ENCODE results near the gene H6PD. TPM values are rescaled to one million over a fixed set of nuclear protein-coding genes. Genes with fewer than 3 reads are reported as not detected.

H6PD gene
- total RNA-seq, 2 donors from 2014 or later: 35.0 to 41.0 TPM

DNA sequence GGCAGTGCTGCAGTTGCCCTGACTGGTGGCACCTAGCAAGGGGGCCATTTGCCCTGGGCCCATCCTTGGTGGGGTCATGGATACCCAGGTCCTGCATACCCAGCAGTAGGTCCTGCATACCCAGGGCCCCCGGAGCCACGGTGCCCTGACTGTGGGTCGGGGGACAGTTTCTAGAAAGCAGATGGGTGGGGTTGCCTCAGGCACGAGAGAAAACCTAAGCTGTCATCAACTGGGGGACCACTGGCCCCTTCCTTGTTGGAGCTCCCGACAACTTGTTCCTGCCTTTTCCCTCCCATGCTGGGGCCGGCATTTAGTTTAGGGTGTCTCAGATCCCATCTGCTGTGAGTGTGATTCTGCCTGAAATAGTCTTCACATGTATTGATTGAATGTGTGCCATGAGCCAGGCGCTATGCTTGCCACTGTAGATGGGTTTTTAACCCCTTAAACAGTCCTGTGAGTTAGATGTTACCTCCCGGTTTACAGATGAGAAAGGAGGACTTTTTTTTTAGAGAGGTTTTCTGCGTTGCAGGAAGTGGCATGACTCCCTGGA is 73.7 kb downstream of the H6PD start:
- TF ChIP-seq, protein P1, sequence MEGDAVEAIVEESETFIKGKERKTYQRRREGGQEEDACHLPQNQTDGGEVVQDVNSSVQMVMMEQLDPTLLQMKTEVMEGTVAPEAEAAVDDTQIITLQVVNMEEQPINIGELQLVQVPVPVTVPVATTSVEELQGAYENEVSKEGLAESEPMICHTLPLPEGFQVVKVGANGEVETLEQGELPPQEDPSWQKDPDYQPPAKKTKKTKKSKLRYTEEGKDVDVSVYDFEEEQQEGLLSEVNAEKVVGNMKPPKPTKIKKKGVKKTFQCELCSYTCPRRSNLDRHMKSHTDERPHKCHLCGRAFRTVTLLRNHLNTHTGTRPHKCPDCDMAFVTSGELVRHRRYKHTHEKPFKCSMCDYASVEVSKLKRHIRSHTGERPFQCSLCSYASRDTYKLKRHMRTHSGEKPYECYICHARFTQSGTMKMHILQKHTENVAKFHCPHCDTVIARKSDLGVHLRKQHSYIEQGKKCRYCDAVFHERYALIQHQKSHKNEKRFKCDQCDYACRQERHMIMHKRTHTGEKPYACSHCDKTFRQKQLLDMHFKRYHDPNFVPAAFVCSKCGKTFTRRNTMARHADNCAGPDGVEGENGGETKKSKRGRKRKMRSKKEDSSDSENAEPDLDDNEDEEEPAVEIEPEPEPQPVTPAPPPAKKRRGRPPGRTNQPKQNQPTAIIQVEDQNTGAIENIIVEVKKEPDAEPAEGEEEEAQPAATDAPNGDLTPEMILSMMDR (IDR thresholded peaks at IDR 0.05): no peak
- Histone ChIP-seq H3K4me1 (peaks cover 0 to 59% of the 10 kb centered on the region in 2 donors), H3K36me3 (no peaks in the 10 kb centered on the region), H3K4me3 (no peak overlapping the region), H3K27me3 (no peaks in the 10 kb centered on the region), H3K27ac (no peak overlapping the region), H3K9me3 (no peaks in the 10 kb centered on the region)
- no peak for DNase-seq (ENCODE audit: low spot score)

DNA sequence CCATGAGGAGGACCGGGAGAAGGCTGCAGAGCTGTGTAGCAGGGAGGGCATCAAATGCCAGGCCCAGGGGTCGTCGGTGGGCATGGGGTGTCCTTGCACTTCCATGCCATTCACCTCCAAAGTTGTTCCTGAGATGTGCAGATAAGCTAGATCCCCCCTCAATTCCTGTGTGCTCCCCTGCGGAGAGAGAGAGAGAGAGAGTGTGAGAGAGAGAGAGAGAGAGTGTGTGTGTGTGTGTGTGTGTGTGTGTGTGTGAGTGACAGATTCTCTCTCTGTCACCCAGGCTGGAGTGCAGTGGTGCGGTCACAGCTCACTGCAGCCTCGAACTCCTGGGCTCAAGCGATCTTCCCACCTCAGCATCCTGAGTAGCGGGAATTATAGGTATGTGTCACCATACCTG is 74.5 kb downstream of the H6PD start:
- peaks cover 0 to 55% of the 10 kb centered on the region in 2 donors for H3K4me1 ChIP-seq
- H3K4me3 ChIP-seq: no peak overlapping the region
- TF ChIP-seq, protein P1 (IDR thresholded peaks at IDR 0.05): no peak
- no peak for DNase-seq (ENCODE audit: low spot score)
- H3K36me3 ChIP-seq: no peaks in the 10 kb centered on the region
- H3K27ac ChIP-seq: no peak overlapping the region
- no peaks in the 10 kb centered on the region for H3K27me3 ChIP-seq
- H3K9me3 ChIP-seq: no peaks in the 10 kb centered on the region

DNA sequence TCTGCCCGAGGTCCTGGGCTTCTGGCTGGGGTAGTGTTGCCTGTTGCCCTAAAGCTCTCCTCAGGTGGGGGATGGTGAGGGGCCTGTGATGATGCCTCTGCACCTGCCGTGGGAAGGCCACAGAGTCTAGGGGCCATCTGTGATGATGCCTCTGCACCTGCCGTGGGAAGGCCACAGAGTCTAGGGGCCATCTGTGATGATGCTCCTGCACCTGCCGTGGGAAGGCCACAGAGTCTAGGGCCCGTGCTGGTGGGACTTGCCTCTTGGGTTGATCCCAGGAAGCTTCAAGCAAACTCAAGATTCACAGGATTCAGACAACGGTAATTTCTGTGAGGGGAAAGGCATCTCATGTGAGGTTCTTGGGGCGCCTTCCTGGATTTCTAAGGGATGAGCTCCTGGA is 75.4 kb downstream of the H6PD start:
- TF ChIP-seq, protein P1 (IDR thresholded peaks at IDR 0.05): no peak
- peaks cover 0 to 49% of the 10 kb centered on the region in 2 donors for H3K4me1 ChIP-seq
- no peak for DNase-seq (ENCODE audit: low spot score)
- no peak overlapping the region for H3K4me3 ChIP-seq
- H3K36me3 ChIP-seq: no peaks in the 10 kb centered on the region
- no peaks in the 10 kb centered on the region for H3K27me3 ChIP-seq
- H3K27ac ChIP-seq: no peak overlapping the region
- no peaks in the 10 kb centered on the region for H3K9me3 ChIP-seq

DNA sequence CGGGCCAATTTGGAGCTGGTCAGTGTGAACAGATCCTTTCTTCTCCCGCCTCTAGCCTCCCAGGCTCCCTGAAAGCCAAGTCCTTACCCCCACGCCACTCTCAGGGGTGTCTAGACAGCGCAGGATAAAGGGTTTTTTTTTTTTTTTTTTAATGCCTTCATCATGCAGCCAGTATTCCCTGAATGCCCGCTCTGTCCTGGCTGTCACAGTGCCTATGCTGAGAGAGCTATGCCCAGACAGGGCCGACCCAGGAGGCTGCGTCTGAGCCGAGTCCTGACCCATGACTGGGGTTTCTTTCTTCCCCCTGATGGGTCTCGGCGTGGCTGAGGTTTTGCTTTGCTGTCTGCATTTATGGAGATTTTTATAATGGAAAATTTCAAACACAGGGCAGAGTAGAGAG is 76.5 kb downstream of the H6PD start:
- no peak for DNase-seq (ENCODE audit: low spot score)
- Histone ChIP-seq H3K36me3 (peaks cover 4% of the 10 kb centered on the region), H3K9me3 (no peaks in the 10 kb centered on the region), H3K4me3 (no peak overlapping the region), H3K27me3 (no peaks in the 10 kb centered on the region), H3K4me1 (peaks cover 0 to 50% of the 10 kb centered on the region in 2 donors), H3K27ac (no peak overlapping the region)
- TF ChIP-seq, protein P1 (IDR thresholded peaks at IDR 0.05): no peak

DNA sequence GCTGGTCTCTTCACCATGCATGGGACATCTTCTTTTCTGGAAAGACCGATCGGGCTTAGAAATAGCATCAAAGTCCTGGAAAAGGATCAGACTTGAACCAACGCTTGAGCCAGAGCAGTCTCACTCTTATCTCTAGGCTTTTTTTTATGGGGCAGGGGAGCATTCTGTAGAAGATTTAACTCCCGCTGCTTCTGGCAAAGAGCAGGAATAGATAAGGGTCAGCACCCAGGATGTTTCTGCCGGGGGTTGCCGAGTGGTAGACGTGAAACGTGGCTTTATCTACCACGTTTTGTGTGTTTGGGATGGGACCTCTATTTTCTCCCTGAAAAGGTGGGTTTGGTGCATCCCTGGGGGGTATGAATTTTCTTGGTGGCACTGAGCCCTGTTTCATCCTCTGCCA is 76.9 kb downstream of the H6PD start:
- no peak for DNase-seq (ENCODE audit: low spot score)
- H3K36me3 ChIP-seq: peaks cover 4% of the 10 kb centered on the region
- no peaks in the 10 kb centered on the region for H3K27me3 ChIP-seq
- no peak overlapping the region for H3K27ac ChIP-seq
- no peak overlapping the region for H3K4me3 ChIP-seq
- H3K4me1 ChIP-seq: peaks cover 0 to 55% of the 10 kb centered on the region in 2 donors
- no peaks in the 10 kb centered on the region for H3K9me3 ChIP-seq
- TF ChIP-seq, protein P1 (IDR thresholded peaks at IDR 0.05): no peak

DNA sequence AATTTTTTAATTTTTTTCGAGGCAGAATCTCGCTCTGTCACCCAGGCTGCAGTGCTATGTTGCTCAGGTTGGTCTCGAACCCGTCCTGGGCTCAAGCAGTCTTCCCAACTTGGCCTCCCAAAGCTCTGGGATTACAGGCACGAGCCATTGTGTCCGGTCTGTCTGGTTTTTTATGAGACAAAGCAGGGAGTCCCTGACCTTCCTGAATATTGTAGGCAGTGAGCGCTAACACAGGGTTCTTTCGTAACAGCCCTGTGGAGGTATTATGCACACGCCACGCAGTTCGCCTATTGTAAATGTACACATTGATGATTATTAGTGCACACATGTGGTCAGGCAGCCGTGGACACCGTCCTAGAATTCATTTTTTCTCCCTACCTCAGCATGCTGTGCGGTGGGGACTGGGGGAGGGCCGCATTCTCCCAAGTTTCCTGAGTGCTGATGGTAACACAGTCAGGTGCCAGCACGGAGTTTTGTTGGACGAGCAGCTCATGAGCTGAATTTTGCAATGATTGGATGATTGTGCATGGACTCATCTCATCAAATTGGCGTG is 77.7 kb downstream of the H6PD start:
- no peak overlapping the region for H3K4me3 ChIP-seq
- no peaks in the 10 kb centered on the region for H3K9me3 ChIP-seq
- DNase-seq (ENCODE audit: low spot score): no peak
- H3K27me3 ChIP-seq: no peaks in the 10 kb centered on the region
- H3K4me1 ChIP-seq: peaks cover 0 to 59% of the 10 kb centered on the region in 2 donors
- H3K27ac ChIP-seq: no peak overlapping the region
- H3K36me3 ChIP-seq: peaks cover 4% of the 10 kb centered on the region
- TF ChIP-seq, protein P1 (IDR thresholded peaks at IDR 0.05): no peak

Measured in right atrium auricular region (tissue), 2 donors.